Lower leg skin (tissue), 4 donors: ENCODE measurements around the gene SETD1A. TPM values are rescaled to one million over a fixed set of nuclear protein-coding genes. Genes with fewer than 3 reads are reported as not detected.
A peak's percentile ranks its signal among the peaks of the same experiment; 100 is the strongest.

Source experiments
- DNase-seq, 2 donors: peaks; one replicate each; pipeline ENCODE4 v3.0.0-alpha.2; 2019; ENCODE audit warnings: low spot score in 2 of 2
- H3K4me3 ChIP-seq: fragments of 200-600 bp; sonication (generic); 2 replicates; pipeline ENCODE4 v1.5.1; 2017; ENCODE audit warnings: mild to moderate bottlenecking, low read depth; ENCODE audit not compliant: poor library complexity, severe bottlenecking
- POLR2A ChIP-seq, 2 donors: fragments of 450-650 bp; IDR thresholded peaks; one replicate each; pipeline ENCODE4 v1.6.1; 2016 to 2017; ENCODE audit warnings: antibody characterized with exemption in 2 of 2, mild to moderate bottlenecking in 1 of 2, moderate library complexity in 1 of 2
- WGBS, 2 donors: methylation state at CpG; one replicate each; pipeline ENCODE4 v1.1.5; 2018; 5-methylcytosine and 5-hydroxymethylcytosine counted together
- intact Hi-C: fragments of 100-400 bp; cut with DNase I; formaldehyde crosslinking; loops from one replicate; pipeline ENCODE4 v1.15.0; 2023; ENCODE audit warnings: low total_unique reads
- total RNA-seq, 4 donors: library from RNA; depleted of rRNA; stranded (reverse); fragments of >200 nt; gene quantifications; one replicate each; pipeline ENCODE4 v1.1.0, GENCODE V29; 2016
- TF ChIP-seq, protein P1 (sequence below), 3 donors: fragments of 450-650 bp; IDR thresholded peaks; one replicate each; pipeline ENCODE4 v1.5.1; 2016; ENCODE audit warnings: antibody characterized with exemption in 3 of 3, mild to moderate bottlenecking in 3 of 3, moderate library complexity in 2 of 3

SETD1A gene
- total RNA-seq, 4 donors from 2014 or later: 9.2 to 22.4 (median 10.7) TPM

DNA sequence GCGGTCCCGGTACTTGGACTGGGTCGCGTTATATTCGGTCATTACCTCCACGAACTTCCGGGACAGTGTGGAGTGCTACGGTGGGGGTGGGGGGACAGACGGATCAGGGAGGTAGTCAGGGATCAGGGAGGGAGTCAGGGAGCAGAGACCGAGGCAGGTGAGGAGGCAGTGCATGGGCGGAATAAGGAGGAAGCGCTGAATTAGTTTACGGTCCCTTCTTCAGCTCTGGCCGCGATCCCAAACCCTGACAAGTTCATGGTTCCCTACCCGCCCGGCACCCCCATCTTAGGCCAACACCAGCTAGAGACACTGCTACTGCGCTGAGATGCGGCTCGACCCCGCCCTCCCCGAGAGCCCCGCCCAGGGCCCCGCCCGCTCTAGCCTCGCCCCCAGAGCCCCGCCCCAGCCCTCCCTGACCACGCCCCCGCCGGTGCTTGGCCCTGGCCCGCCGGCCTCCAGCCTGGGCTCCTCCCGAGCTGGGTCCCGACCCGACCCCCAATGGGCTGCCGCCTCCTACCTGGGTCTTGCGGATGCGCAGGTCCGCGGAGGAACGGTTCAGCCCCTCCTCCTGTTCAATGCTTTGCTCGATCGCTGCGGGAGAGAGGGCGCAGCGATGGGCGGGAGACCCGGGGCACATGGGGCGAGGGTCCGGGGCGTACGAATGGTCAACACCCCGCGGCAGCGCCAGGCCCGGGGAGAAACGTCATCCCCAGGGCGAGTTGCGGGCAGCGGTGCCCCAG is 39.6 kb downstream of the SETD1A start:
- intact Hi-C loops: no loop called here
- no peak for TF ChIP-seq POLR2A (IDR thresholded peaks at IDR 0.05)
- TF ChIP-seq, protein P1, sequence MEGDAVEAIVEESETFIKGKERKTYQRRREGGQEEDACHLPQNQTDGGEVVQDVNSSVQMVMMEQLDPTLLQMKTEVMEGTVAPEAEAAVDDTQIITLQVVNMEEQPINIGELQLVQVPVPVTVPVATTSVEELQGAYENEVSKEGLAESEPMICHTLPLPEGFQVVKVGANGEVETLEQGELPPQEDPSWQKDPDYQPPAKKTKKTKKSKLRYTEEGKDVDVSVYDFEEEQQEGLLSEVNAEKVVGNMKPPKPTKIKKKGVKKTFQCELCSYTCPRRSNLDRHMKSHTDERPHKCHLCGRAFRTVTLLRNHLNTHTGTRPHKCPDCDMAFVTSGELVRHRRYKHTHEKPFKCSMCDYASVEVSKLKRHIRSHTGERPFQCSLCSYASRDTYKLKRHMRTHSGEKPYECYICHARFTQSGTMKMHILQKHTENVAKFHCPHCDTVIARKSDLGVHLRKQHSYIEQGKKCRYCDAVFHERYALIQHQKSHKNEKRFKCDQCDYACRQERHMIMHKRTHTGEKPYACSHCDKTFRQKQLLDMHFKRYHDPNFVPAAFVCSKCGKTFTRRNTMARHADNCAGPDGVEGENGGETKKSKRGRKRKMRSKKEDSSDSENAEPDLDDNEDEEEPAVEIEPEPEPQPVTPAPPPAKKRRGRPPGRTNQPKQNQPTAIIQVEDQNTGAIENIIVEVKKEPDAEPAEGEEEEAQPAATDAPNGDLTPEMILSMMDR (IDR thresholded peaks at IDR 0.05): no peak
- H3K4me3 ChIP-seq: peak overlapping the region; percentile 38
- WGBS, 2 donors: 4% methylated on average over 28 to 48 of the region's 60 CpGs
- DNase-seq: peak; percentile 82 to 96

DNA sequence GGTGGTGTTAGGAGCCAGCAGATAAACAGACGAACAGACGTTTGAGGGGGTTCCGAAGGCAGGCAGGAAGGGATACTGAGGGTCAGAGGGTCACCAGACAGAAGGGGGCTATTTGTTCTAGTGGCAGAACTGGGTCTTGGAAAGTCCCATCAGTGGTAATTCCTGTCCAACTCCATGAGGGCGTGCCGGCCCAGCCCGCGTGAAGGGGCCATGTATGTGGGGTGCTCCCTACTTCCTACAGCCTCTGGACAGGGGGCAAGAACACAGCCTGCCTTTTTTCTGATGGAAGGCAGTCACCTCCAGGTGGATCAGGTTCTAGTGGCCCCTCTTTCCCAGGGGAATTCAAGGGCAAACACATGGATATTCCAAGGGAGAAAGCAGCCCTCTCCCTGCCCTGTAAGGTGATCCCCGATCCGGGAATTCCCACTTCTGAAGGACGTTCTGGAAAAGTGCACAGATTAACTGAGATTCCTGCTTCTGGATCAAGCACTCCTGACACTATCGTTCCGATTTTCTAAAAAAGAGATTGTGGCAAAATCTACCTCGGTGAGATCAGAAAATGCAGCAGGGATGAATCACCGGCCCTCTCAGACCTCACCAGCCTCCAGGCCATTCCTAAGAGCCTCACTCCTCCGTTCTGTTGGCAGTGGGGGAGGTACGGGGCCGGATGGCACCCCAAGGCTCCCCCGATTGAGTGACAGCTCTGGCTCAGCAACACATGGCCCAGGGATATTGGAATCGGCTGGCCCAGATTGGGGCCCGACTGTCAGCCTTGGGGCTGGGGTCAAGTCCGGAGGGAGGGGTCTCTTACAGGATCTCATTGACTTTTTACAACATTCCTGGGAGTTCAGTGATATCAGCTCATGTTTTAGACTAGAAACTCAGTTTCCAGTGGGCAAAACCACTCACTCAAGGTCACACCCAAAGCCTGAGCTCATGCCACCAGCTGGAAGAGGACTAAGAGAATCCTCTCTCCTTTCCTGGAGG is 40.5 kb downstream of the SETD1A start:
- intact Hi-C loops: no loop called here
- 37 to 53% methylated on average over 21 of the region's 21 CpGs for WGBS, 2 donors
- DNase-seq: no peak
- peak overlapping the region; percentile 34 for H3K4me3 ChIP-seq
- no peak for TF ChIP-seq POLR2A (IDR thresholded peaks at IDR 0.05)
- TF ChIP-seq, protein P1 (IDR thresholded peaks at IDR 0.05): no peak

DNA sequence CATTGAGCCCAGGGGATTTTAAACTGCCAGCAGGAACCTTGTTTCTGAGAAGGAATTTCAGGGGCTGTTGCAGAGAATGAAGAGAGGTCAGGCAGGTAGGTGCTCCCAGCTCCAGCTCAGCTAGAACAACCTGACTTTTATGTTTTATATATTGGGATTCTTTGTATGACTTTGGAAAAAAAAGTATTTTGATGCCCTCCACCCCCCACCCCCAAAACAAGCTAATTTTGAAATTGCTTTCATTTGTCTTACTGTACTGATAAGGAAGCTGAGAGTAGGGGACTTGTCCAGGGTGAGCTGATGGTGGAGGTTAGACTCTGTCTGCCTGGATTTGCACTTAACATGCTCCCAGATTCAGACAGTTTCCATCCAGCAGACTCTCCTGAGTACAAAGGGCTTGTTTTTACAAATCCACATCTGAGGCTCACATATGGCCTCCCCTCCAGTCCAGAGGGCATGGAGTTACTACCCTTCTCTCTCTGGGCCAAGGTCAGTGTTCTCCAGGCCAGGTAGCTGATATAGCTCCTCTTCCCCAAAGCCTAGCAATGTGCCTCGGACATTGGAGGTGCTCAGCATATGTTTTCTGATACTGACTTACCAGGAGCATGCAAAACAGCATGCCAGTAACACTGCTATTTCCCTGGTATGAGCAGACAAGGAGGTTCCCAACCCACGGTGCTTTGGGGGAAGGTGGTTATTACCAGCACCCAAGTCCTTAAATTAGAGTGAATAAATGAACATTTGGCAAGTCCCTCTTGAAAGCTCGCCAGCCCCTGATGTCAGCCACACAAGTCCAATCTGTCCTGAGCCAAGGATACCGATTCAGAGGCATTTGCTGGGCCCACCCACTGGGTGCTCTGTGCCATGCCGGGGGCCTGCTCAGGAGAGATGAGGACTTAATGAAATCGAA is 41.6 kb downstream of the SETD1A start:
- TF ChIP-seq, protein P1 (IDR thresholded peaks at IDR 0.05): no peak
- no peak for TF ChIP-seq POLR2A (IDR thresholded peaks at IDR 0.05)
- intact Hi-C loops: no loop called here
- peak in 1 of 2 donors; percentile 83 for DNase-seq
- no peak overlapping the region for H3K4me3 ChIP-seq
- WGBS, 2 donors: 51% methylated on average over 6 of the region's 6 CpGs

DNA sequence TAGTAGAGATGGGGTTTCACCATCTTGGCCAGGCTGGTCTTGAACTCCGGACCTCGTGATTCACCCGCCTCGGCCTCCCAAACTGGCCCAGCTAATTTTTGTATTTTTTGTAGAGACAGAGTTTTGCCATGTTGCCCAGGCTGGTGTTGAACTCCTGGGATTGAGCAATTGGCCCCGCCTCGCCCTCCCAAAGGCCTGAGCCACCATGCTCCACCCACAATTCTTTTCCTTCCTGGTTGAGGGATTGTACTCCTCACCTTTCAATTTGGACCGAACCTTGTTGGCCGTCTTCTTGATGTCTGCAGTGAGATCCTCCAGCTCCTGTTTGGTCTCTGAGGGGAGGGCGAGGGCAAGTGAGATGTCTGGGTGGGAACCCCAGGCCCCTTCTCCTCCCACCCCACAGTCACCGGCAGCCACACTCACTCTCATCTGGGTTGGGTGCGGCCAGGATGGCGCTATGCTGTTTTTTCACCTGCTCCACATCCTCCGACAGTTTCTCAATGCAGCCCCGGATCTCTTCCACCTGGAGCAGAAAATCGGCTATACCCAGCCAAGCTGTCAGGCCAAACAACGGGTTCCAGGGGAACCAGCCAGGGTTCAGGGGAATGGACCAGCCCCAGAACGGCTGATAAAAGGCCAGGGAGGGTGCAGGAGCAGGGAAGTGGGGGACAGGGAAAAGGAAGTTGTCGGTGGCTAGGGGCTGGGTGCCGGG is 43.3 kb downstream of the SETD1A start:
- H3K4me3 ChIP-seq: no peak overlapping the region
- peak in 1 of 2 donors; percentile 78 for DNase-seq
- no peak for TF ChIP-seq POLR2A (IDR thresholded peaks at IDR 0.05)
- TF ChIP-seq, protein P1 (IDR thresholded peaks at IDR 0.05): no peak
- WGBS, 2 donors: 52 to 73% methylated on average over 19 of the region's 19 CpGs
- intact Hi-C loops: no loop called here
